ENCODE results near the gene DPY19L1.
"Not testable (repeated sequence)": the region's sequence is repeated elsewhere in the genome, so short reads cannot be mapped to it uniquely, and the experiment has no call there.

DPY19L1 gene

DNA sequence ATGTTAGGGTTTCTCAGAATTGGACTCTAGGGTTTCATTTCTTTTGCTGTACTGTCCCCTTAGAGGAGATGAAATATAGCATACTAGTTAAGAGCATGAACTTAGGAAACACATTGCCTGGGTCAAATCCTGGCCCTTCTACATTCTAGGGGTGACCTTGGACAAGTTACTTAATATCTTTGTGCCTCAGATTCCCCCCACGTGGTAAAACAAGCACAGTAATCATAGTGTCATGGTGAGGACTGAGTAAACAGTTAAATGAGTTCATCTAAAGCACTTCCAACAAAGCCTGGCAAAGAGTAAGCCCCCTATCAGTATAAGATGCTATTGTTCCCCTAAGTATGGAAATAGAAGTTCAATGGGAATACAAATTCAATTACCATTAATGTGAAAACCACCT, 5.1 kb downstream of the DPY19L1 start:
- DNase-seq = no peak

DNA sequence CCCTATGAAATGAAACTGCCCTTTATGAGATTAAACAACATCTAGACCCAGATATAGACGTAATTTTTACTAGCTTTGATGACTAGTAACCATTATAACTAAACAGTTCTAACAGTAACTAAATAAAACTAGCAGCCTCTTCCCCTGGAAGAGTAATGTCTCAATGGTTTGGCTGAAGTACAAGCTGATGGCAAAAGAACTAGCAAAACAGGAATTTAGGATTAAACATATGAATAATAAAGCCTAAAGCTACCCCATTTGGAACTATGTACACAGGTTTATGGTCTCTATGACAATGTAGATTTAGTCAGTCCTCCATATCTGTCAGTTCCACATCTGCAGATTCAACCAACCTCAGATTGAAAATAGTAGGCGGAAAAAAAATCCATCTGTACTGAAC, 6.4 kb downstream of the DPY19L1 start:
- DNase-seq = no peak

DNA sequence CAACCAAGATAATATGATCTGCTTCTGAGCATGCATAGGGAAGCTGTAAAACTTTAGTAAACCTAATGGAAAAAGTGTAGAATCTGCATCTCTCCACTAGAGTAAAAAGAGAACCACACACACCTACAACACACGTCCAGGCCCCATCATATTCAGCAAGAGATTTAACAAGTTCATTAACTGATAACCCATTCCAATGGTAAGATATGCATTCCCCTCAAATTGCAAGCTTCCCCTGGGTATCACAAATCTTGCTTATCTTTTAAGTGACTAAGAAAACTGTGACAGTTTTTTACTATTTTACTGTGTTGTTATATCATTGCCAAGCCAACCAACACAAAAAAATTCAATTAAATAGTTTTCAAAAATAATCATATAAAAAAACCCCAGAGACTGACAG, 8.0 kb downstream of the DPY19L1 start:
- DNase-seq = no peak

DNA sequence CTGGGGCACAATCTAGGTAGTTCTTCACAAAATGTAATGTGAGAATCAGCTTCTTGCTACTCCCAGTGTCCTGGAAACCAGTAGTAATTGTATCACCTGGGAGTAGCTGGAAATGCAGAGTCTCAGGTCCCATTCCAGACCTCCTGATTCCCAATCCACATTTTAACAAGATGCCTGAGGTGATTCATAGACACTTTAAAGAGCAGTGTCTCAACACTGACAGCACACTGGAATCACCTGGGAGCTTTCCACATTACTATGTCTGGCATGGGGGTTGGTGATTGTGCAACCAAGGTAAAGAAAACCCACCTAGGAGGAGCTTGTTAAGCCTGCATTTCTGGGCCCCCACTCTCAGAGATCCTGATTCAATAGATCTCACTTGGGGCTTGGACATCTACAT, 11.1 kb downstream of the DPY19L1 start:
- no peak for DNase-seq

DNA sequence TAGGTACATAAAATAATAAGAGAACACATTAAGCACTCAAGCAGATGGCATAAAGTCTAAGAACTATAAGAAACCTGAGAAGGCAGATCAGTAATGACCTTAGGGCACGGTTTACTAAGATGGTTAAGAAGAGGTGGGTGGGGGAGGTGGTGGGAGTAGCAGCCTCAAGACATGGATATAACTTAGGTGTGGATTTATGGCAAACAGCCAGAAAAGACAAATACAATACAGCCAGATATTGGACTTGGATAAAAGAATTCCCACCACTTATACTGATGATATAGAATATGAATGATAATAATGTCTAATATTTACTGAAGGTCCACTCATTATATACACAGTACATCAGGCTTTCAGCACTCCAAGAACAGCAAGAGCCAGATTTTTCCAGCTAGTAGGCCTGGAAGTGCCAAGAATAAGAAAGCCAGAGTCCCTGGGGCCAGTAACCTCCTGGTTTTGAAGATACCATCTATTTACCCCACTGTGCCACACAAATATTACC, 11.9 kb downstream of the DPY19L1 start:
- DNase-seq = no peak

DNA sequence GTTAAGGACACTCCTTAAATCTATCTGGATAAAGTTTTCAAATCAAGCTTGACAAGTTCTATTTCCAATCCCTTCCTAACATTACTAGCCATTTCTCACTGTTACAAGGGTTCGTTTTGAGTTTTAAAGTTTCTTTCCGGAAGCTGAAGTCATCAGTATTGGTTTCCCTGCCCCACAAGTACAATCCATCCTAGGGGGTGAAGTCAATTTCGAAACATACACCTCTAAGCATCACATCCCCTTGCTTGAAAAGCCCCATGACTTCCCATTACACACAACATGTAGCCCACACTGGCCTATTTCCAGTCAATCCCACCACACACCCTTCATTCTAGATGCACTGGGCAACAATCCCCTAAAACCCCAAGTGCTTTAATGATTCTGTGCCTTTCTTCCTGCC, 13.0 kb downstream of the DPY19L1 start:
- no peak for DNase-seq

DNA sequence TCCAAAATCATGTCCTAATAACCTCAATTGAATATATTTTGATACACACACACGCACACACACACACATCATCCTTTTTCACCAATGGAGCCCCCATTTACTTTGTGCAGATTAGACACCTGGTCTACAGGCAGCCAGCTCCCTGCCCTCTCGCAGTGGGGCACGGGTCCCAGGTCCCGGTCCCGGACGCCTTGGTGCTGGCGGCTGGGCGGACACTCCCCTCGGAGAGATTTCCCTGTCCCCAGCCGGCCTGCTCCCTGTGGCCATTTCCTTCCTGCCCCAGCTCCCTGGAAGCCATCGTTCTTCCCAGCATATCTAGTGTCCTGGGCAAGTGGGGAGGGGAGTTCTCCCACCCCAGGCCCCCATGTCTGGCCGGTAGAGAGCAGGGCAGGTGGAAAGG, 14.6 kb downstream of the DPY19L1 start:
- DNase-seq = no peak

DNA sequence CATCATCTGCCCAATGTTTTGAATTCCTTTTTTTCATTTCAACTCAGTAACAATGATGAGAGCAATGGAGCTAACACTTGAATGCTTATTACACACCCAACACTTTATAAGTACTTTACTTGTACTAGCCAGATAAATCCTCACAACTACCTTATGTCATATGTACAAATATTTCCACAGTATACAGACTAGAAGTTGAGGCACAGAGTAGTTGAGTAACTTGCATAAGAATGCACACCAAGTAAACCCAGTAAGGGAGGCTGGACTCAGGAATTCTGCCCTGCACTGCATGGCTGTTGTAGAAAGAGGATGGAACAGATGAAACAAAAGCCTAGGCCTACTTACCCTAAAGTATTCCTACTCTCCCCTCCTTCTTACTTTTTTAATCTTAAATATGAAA, 15.8 kb downstream of the DPY19L1 start:
- no peak for DNase-seq

DNA sequence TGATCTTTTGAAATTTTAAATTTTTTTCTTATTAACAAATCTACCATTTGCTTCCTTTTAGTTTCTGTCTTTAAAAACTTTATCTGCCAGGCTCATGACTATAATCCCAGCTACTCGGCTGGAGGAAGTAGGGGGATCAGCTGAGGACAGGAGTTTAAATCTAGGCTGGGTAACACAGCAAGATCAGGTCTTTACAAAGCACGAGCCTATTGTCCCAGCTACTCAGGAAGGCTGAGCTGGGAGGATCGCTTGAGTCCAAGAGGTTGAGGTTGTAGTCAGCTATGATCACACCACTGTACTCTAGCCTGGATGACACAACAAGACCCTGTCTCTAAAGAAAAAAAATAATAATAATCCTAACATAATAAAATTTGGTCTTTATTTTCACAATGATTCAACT, 17.5 kb downstream of the DPY19L1 start:
- DNase-seq = no peak

DNA sequence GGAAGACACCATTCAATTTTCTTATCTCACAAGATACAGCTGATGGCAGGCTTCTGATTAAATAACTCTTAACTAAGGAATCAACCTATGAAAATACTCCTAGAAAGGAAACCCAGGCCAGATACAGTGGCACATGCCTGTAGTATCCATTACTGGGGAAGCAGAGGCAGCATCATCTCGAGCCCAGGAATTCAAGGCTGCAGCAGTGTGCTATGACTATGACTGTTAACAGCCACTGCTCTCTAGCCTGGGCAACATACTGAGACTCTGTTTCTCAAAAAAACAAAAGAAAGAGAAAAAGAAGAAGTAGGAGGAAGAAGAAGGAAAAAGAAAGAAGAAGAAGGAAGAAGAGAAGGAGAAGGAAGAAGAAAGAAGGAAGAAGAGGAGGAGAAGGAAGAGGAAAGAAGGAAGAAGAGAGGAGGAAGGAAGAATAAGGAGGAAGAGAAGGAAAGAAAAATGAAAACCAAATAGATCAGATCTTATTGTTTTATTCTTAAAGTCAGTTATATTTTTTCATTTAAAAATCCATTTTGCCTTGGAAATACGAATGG, 18.0 kb downstream of the DPY19L1 start:
- no peak for DNase-seq

DNA sequence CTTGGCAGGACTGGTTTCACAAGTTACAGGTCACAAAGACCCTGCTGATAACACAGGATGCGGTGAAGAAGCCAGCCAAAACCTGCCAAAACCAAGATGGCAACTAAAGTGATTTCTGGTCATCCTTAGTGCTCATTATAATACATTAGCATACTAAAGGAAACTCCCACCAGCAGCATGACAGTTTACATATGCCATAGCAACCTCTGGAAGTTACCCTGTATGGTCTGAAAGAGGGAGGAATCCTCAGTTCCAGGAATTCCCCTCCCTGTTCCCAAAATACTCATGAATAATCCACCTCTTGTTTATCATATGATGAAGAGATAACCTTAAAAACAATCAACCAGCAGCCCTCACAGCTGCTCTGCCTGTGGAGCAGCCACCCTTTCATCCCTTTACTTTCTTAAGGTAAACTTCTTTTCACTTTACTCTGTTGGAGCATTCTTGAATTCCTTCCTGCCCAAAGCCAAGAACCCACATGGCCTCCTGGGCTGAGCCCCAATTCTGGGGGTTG, 21.9 kb downstream of the DPY19L1 start:
- no peak for DNase-seq

DNA sequence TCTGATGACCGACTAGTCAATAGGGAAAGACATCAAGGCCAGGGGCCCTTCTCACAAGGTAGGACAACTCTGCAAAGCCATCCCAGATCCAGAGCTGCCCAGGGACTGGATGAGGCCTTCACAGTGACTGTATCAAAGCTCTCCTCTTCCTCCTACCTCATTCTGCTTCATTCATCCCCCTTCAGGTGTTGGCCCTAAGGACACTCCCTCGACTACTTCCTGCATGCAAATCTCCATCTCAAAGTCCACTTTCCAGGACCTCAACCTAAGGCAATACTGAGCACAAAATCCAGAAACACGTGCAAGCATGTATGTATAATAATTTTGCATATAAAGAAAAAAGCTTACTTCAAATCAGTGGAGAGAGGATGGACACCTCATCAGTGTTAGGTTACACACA, 25.1 kb downstream of the DPY19L1 start:
- DNase-seq = no peak

DNA sequence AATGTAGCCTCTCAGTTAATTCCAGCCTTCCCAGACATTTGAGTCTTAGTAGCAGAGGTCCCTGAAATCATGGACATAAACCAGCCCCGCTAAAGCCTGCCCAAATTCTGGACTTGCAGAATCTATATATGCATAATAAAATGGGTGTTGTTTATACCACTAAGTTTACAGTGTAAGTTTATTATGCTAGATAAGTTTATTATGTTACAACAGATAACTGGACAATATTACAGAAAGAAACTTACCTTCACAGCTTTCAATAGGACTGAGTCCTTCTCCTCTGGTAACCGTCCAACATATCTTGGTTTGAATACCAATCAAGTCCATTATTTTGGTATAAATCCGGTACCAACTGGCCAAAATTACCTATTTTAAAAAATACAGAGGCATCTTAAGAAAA, 26.2 kb downstream of the DPY19L1 start:
- no peak for DNase-seq

DNA sequence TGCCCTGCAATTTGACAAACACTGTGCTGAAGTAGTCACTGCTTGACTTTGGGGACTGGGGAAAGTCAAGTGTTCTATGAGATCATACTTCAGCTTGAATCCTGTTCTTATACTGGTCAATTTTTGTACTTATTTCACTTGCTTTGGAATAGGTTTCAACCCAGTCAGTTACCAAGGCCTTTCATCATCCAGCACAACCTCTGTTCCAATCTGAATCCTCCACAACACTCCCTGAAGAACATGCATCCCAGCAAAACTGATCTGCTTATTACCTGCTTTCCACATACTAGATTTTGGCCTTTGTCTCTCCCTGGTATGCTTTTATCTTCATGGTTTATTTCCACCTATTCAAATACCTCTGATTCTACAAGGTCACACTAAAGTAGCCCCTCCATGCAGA, 29.5 kb downstream of the DPY19L1 start:
- DNase-seq = no peak

DNA sequence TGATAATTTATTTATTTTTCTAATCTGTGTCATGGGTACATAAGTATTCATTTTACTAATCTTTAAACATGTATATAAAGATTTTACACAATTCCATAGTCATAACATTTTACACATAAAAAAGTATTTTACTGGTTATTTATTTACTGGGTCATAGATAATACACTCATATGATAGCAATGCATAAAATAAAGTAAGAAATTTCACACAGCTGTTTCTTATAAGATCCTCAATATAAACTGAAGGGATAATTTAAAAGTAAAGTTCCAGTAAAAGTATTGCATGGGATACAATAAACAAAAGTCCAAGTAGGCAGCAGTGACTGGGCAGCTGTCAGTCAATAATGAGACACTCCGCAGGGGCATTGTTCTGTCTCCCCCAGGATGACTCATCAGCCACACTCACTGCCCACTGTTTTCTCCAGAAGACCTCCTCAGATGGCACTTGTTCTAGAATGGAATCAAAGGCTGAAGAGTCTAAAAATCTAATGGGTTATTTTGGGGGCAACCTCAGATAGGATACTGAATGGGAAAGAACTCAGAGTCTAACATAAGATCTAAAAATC, 32.7 kb downstream of the DPY19L1 start:
- DNase-seq = no peak

DNA sequence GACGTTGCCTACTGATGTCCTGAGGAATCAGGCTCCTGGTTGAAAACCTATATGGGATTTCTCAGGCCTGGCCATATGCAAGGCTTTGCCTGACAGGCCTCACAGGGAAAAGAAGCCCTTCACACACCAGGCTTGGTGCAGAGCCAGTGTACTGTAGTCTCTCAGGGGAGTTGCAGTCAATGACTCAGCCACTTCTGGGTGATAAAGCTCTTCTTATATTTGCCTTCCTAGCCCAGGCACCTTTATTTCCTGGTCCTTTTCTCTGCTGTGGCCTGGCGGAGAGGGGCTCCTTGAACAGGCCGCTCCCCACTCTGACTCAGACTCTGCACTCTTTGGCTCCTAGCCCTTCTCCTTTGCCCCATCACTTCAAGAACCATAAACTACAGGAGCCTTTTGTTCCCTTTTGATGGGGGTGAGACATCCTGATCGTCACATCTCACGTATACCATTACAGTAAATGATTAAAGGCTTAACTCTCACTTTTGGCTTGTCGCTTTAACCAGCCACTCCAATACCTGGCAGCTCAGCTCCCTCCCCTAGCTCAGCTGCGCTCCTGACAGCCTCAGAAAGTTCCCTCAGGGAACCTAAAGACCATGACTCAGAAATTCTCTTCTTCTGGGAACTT, 33.5 kb downstream of the DPY19L1 start:
- DNase-seq = no peak

DNA sequence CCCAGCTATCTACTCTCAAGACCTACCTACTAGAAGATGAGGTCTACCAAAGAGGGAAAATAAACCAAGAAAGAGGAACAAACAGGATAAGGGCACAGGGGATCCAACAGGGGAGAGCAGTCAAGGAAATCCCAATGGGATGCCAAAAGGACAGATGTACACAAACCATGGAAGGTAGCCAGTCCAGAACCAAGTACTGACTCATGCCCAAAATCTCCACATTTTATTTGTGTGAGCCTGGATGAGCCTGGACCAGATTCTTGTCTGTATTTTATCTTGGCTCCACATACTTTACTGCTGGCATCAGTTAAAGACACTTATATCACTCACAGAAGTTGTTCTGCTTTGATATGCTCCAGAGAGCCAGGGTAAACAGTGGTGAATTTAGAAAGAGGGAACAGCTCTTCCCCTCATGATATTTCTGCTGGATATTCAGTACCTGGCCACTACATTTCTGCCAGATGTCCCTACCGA, 34.1 kb downstream of the DPY19L1 start:
- not testable (repeated sequence) for DNase-seq

DNA sequence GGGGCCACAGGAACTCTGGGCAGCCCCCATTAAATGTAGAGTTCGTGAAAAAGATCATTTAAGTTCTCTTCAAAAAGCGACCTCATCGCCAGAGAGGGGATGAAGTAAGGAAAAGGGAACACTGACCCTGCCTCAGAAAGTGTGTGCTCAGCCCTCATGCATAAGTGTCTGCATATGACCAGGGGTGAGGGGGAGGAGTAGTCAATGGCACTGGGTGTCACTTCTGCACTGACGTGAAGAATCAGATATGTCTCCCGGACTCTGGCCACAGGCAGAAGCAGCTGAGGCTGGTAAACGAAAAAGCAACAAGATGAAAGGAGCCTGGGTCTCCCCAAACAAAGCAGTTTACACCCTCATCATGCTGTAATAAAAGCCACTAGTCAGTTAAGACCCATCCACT, 39.0 kb downstream of the DPY19L1 start:
- DNase-seq = not testable (repeated sequence)

DNA sequence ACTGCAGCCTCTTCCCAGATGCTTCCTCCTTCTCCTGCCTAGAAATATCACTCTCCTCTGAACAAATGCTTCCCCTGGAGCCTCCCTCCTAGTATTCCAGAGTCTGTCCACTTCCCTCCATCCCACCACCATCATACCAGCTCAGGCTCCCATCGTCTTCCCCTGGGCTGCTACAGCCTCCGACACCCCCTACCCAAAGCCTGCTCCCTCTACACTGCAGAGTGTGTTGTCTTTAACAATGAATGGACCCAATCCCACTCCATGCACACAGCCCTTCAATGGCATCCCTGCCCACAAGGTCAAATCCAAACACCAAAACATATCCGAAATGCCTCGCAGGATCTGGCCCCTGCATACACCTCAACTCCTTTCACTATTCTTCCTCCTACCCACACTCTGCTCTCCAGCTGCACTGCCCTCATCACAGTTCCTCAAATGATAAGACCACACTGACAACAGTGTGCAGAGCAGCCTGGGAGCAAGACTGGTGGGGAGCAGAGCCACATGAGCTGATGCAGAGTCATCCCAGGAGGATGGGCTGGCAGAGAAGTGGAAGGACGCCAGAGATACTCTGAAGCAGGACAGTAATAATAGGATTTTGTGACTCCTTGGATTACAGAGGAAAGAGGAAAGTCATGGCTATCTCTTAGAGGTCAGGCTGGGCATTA, 40.7 kb downstream of the DPY19L1 start:
- not testable (repeated sequence) for DNase-seq

DNA sequence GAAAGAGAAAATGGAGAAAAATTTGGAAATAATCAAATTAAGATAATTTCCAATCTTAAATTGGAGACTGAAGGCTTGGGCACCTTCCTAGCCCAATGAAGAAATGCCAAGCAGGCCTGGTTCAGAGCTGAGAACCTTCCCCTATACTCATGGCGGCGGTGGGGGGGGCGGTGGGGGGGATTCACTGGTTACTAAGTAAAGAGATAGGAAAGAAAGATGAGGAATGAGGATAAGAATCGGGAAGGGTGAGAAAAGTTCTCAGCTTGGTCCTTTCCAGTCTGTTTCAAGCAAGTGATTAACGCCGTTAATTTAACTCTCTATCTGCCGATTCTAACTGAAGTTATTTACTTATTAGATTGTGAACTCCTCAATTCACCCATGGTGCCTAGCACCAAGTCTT, 41.5 kb downstream of the DPY19L1 start:
- DNase-seq = no peak

DNA sequence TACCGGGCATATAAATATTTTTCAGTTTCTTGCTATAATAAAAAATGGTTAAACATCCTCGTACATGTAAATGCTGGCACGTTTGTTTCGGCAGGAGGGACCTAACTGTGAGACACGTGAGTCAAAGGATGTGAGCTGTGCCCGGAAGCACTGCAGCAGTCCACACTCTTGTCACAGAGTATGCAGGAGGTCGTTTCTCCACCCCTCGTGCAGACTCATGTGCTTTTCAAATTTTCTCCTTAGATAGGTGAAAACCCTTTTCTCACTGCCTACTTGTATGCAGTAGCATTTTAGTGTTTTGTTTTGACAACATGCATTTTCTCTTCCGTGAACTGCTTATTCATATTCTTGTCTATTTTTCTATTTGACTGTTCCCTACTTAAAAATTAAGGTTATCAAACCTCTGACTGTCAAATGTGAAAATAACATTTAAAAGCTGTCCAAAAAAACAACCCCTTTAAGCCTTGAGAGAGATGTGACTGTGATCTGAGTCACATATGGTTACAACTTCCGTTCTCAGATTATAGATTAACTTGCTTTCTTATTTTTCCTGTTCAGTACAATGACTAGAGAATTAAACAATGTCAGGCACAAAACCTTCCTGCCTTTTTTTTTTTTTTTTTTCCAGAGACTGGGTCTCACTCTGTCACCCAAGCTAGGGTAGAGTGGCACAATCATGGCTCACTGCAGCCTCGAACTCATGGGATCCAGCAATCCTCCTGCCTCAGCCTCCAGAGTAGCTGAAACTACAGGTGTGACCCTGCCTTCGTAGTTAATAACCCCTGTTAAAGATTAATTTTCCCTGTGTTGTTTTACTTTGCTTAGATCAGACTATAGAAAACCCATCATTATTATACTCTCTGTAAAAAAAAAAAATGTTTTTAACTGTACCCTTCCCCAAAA, 45.1 kb downstream of the DPY19L1 start:
- no peak for DNase-seq

DNA sequence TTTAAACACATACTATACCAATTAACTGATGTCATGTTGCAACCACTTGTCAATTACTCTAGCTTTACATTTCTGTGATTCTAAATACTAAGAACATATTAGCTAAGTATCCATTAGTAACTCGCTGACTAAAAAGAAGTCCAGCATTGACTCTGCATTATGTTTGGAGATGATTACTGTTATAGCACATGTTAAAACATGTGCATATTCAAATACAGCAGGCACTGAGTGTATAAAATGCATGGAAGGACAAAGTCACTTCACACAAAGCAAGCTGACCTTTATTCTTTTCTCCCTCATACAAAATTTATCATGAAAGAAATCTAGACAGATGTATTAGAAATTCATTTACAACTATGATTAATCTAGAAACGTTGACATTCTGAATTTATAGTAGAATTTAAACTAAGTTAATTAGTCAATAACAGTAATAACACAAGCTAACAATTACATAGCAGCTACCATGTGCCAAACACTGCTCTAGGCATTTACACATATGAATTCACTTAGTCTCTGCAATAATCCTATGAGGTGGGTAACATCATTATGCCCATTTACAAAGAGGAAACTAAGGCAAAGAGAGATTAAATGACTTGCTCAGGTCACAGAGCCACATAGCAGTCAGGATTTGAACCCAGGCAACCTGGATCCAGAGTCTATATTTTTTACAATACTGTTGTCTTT, 48.7 kb downstream of the DPY19L1 start:
- DNase-seq = not testable (repeated sequence)
